ENCODE results near the gene JPH4.

DNA sequence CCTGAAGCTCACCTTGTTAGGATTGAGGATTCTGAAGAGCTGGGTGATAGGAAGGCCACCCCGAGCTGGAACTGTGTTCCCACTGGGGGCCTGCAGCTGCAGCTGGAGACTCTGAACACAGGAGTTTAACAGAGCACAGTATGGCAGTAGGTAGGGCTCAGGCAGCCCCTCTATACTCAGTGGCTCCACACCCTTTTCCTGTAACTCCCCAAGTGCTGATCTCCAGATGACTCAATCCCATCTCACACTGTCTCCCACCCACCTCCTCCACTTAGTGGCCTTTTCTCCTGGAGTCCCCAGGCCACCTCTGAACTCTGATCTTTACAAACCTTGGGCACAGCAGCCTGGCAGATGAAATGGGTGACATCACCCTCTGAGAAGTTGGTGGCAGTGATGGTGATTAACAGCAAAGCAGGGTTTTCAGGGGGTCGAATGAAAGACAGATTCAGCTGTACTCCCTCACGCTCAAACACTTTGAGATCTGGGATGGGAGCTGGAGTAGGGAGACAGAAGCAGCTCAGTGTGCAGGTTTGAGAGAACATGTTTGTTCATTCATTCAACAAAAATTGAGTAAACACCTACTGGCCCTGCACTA lies 18.6 kb downstream of the JPH4 start:
- TF ChIP-seq, protein P1, sequence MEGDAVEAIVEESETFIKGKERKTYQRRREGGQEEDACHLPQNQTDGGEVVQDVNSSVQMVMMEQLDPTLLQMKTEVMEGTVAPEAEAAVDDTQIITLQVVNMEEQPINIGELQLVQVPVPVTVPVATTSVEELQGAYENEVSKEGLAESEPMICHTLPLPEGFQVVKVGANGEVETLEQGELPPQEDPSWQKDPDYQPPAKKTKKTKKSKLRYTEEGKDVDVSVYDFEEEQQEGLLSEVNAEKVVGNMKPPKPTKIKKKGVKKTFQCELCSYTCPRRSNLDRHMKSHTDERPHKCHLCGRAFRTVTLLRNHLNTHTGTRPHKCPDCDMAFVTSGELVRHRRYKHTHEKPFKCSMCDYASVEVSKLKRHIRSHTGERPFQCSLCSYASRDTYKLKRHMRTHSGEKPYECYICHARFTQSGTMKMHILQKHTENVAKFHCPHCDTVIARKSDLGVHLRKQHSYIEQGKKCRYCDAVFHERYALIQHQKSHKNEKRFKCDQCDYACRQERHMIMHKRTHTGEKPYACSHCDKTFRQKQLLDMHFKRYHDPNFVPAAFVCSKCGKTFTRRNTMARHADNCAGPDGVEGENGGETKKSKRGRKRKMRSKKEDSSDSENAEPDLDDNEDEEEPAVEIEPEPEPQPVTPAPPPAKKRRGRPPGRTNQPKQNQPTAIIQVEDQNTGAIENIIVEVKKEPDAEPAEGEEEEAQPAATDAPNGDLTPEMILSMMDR (conservative IDR thresholded peaks at IDR 0.05), result no peak
- TF ChIP-seq ZFX (IDR thresholded peaks at IDR 0.05), result no peak
